ENCODE results near the gene SECISBP2L. TPM values are rescaled to one million over a fixed set of nuclear protein-coding genes. Genes with fewer than 3 reads are reported as not detected.

The SECISBP2L gene
- total RNA-seq, 2 experiments from 2014 or later: 18.5 to 19.6 TPM

DNA sequence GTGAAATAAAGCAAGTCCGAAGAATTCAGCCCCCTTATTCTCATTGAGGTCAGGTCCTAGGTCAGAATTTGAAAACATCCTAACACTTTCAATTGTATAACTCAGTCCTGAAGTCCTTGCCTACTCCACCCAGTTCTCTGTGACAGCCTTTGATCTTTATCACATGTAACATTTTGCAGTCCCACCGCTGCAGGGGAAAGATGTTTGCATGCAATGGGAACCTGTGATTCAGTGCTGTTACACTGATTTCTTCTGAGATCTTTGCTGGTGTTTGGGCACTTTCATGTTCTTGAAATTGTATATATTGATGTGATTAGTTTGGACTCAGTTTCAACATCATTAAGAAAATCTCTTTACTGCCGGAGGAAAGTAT lies 18.0 kb upstream of the SECISBP2L start:
- Mint-ChIP-seq H3K27me3 (no peaks in the 10 kb centered on the region), H3K36me3 (no peaks in the 10 kb centered on the region), H3K9me3 (no peaks in the 10 kb centered on the region), H3K4me3 (no peak overlapping the region), H3K27ac (no peak overlapping the region), H3K4me1 (peaks cover 8% of the 10 kb centered on the region)
- no peak for DNase-seq

GRCh38 chr15:49063402-49064280 lies 17.4 kb upstream of the SECISBP2L start:
- Mint-ChIP-seq H3K27ac (no peak overlapping the region), H3K9me3 (no peaks in the 10 kb centered on the region)

GRCh38 chr15:49062900-49063299 lies 16.7 kb upstream of the SECISBP2L start:
- Mint-ChIP-seq H3K27me3 (no peaks in the 10 kb centered on the region), H3K4me1 (peaks cover 8% of the 10 kb centered on the region), H3K4me3 (no peak overlapping the region), H3K27ac (no peak overlapping the region), H3K36me3 (no peaks in the 10 kb centered on the region), H3K9me3 (no peaks in the 10 kb centered on the region)
- no peak for DNase-seq

More at GRCh38 chr15:49063402-49064280, 17.4 kb upstream of the SECISBP2L start:
- Mint-ChIP-seq H3K4me1 (peaks cover 8% of the 10 kb centered on the region), H3K36me3 (no peaks in the 10 kb centered on the region), H3K27me3 (no peaks in the 10 kb centered on the region), H3K4me3 (no peak overlapping the region)
- no peak for DNase-seq

- no peak overlapping the region for H3K4me3 Mint-ChIP-seq
- no peaks in the 10 kb centered on the region for H3K27me3 Mint-ChIP-seq
- no peak overlapping the region for H3K27ac Mint-ChIP-seq
- H3K4me1 Mint-ChIP-seq: peaks cover 8% of the 10 kb centered on the region
- no peaks in the 10 kb centered on the region for H3K9me3 Mint-ChIP-seq
- no peak for DNase-seq
- H3K36me3 Mint-ChIP-seq: no peaks in the 10 kb centered on the region
Measured at GRCh38 chr15:49060710-49061495, 14.7 kb upstream of the SECISBP2L start.

DNA sequence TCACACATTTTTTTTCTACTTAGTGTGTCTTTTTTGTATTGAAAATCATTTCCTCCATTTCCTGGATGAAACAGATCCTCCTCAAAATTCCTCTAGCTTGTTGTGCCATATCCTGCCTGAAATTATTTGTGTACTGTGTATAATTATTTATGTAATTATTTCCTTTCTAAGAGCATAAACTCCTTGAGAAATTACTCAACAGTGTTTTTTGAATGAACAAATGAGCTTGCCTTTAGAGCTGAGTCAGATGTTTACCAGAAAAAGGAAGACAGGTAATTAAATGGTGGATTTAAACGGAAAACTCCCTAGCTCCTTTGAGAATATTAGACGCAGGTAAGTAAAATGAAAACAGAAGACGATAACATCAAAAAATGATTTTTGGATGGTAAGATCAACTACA lies 13.2 kb upstream of the SECISBP2L start:
- no peak overlapping the region for H3K4me3 Mint-ChIP-seq
- no peak for DNase-seq
- H3K36me3 Mint-ChIP-seq: no peaks in the 10 kb centered on the region
- H3K27ac Mint-ChIP-seq: no peak overlapping the region
- H3K9me3 Mint-ChIP-seq: no peaks in the 10 kb centered on the region
- peaks cover 8% of the 10 kb centered on the region for H3K4me1 Mint-ChIP-seq
- no peaks in the 10 kb centered on the region for H3K27me3 Mint-ChIP-seq

DNA sequence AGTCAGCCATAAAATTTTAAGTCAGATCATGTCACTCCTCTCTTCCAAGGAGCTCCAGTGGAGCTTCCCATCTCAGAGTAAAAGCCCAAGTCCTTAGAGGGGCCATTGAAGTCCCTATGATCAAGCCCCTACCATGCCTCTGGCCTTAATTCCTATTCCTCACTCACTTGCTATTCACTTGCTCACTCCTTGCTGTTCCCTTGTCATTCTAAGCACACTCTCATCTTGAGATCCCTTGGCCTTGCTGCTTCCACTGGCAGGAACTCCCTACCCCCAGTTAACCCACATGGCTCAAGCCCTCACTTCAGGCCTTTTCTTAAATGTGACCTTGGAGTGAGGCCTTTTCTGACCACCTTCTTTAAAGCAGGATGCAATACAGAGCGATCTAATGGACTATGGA lies 12.3 kb upstream of the SECISBP2L start:
- H3K27me3 Mint-ChIP-seq: no peaks in the 10 kb centered on the region
- H3K4me1 Mint-ChIP-seq: peaks cover 8% of the 10 kb centered on the region
- H3K9me3 Mint-ChIP-seq: no peaks in the 10 kb centered on the region
- H3K27ac Mint-ChIP-seq: no peak overlapping the region
- no peak for DNase-seq
- H3K36me3 Mint-ChIP-seq: no peaks in the 10 kb centered on the region
- no peak overlapping the region for H3K4me3 Mint-ChIP-seq

DNA sequence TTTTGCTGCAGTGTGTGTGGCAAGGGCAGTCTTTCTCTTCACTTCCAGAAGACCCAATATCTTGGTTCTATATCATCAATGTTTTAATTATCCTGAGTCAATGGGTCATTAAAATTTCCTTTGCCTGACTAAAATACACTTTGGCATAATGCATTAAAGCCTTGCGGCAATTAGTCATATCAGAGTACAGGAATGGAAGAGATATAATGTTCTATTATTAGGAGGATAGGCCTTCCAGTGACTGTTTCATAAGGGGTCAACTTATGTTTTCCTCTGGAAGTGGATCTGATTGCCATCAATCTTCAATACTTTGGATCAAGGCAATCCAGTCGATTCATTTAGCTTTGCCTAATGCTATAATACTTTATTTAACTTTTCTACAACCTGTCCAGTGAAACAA lies 9.4 kb upstream of the SECISBP2L start:
- no peak overlapping the region for H3K27ac Mint-ChIP-seq
- H3K4me3 Mint-ChIP-seq: no peak overlapping the region
- H3K36me3 Mint-ChIP-seq: no peaks in the 10 kb centered on the region
- peaks cover 3% of the 10 kb centered on the region for H3K4me1 Mint-ChIP-seq
- no peak for DNase-seq
- no peaks in the 10 kb centered on the region for H3K27me3 Mint-ChIP-seq
- H3K9me3 Mint-ChIP-seq: no peaks in the 10 kb centered on the region

- H3K36me3 Mint-ChIP-seq: no peaks in the 10 kb centered on the region
- no peaks in the 10 kb centered on the region for H3K4me1 Mint-ChIP-seq
Measured at GRCh38 chr15:49052662-49053061, 6.4 kb upstream of the SECISBP2L start.

DNA sequence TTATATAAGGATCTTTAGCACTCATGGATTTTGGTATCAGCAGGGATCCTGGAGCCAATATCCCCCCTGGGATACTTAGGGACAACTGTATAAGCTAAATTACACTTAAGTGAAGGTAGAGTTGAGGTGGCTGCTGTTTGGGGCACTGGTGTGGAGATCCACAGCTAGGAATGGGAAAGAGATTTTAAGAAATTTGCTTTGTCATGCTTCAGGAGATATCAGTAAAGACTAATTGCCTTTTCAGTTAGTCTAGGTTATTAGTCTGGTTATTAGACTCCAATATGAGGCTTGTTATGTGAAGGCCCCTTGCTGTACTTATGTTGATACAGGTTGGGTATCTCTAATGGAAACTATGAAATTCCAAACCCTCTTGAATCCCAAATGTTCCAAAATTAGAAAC lies 1.2 kb upstream of the SECISBP2L start:
- no peak for DNase-seq
- no peaks in the 10 kb centered on the region for H3K9me3 Mint-ChIP-seq
- H3K36me3 Mint-ChIP-seq: no peaks in the 10 kb centered on the region
- no peaks in the 10 kb centered on the region for H3K27me3 Mint-ChIP-seq
- H3K4me1 Mint-ChIP-seq: peaks cover 14% of the 10 kb centered on the region
- H3K4me3 Mint-ChIP-seq: no peak overlapping the region
- peak overlapping the region; percentile 10 for H3K27ac Mint-ChIP-seq

More at GRCh38 chr15:49052662-49053061, 6.4 kb upstream of the SECISBP2L start:
- DNase-seq: no peak
- H3K27me3 Mint-ChIP-seq: no peaks in the 10 kb centered on the region
- H3K9me3 Mint-ChIP-seq: no peaks in the 10 kb centered on the region
- no peak overlapping the region for H3K4me3 Mint-ChIP-seq
- H3K27ac Mint-ChIP-seq: no peak overlapping the region

DNA sequence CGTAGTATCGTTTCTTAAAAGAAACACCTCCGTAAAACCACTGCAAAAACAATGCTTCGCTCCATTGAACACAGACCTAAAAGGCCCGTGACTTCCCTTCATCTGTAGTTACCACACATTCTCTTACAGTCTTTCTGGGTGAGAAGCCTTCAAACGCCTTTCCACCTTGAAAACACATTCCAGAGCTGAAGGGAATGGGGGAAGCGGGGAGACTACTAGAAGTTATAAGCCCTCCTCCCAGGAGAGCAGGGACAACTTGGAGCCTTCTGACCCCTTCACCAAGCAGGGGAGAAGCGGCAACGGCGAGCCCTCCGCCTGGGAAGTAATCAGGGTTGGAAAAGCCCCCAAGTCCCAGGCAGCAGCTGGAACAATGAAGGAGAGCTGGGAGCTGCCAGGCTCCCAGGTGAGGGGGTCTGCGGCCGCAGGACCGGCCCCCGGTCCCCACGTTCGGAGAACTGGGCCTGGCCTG lies 461 bp downstream of the SECISBP2L start:
- no peaks in the 10 kb centered on the region for H3K36me3 Mint-ChIP-seq
- peaks cover 27% of the 10 kb centered on the region for H3K4me1 Mint-ChIP-seq
- H3K27me3 Mint-ChIP-seq: no peaks in the 10 kb centered on the region
- DNase-seq: no peak
- peak overlapping the region; percentile 94 for H3K4me3 Mint-ChIP-seq
- H3K9me3 Mint-ChIP-seq: no peaks in the 10 kb centered on the region
- peak overlapping the region; percentile 85 for H3K27ac Mint-ChIP-seq

GRCh38 chr15:49044766-49045606 lies 1.3 kb downstream of the SECISBP2L start:
- Mint-ChIP-seq H3K27me3 (no peaks in the 10 kb centered on the region), H3K36me3 (no peaks in the 10 kb centered on the region), H3K27ac (peak overlapping the region; percentile 85), H3K4me3 (peak overlapping the region; percentile 94), H3K4me1 (peaks cover 29% of the 10 kb centered on the region), H3K9me3 (no peaks in the 10 kb centered on the region)
- no peak for DNase-seq

DNA sequence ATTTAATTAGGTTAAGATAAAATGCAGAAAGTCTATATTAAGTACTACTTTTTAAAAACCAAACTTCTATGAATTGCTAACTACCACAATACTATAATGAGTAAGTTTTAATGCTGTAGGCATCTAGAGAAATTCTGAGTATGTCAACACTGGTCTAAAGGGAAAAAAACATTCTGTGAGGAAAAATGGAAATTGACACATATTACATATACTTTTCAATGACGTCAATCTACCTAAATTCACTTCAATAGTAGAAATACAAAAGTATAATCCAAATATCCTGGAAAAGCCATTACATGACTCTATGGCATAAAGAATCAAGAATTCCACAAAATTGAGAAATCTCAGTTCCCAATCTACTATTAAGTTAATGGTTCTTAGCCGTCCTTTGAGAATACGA lies 2.2 kb downstream of the SECISBP2L start:
- no peak for DNase-seq
- H3K4me3 Mint-ChIP-seq: peak overlapping the region; percentile 94
- peaks cover 36% of the 10 kb centered on the region for H3K4me1 Mint-ChIP-seq
- H3K27ac Mint-ChIP-seq: no peak overlapping the region
- no peaks in the 10 kb centered on the region for H3K9me3 Mint-ChIP-seq
- no peaks in the 10 kb centered on the region for H3K27me3 Mint-ChIP-seq
- H3K36me3 Mint-ChIP-seq: no peaks in the 10 kb centered on the region

DNA sequence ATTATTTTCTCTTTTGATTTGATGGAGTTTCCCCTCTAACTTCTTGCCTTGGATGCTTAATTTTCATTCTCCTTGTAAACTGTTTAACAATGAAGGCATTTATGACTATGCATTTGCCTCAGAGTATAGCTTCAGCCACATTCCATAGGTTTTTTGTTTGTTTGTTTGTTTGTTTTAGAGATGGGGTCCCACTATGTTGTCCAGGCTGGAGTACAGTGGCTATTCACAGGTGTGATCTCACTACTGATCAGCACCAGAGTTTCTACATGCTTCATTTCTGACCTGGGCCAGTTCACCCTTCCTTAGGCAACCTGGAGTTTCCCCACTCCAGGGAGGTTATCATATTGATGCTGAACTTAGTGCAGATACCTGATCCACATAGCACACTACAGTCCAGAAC lies 4.1 kb downstream of the SECISBP2L start:
- Mint-ChIP-seq H3K27ac (no peak overlapping the region), H3K4me1 (peaks cover 45% of the 10 kb centered on the region), H3K4me3 (no peak overlapping the region), H3K27me3 (no peaks in the 10 kb centered on the region), H3K36me3 (no peaks in the 10 kb centered on the region), H3K9me3 (no peaks in the 10 kb centered on the region)
- no peak for DNase-seq

DNA sequence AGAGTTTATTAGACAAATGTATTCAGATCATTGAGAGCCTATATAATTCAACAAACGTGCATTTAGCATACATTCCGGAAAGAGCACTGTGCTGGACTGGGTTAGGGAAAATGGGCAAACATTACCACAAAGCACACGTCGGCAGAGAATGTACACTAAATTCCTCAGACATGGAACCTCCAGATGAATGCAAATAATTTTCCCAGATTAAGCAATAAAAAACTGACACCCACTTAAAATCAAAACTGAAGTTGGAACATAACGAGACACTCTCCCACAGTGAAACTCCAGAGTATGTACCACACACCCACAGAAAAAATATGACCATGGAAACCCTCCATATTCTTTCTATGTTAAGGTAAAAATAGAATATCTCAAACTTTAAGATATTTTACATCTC lies 4.8 kb downstream of the SECISBP2L start:
- Mint-ChIP-seq H3K9me3 (no peaks in the 10 kb centered on the region), H3K4me1 (peaks cover 39% of the 10 kb centered on the region), H3K27me3 (no peaks in the 10 kb centered on the region), H3K4me3 (no peak overlapping the region), H3K27ac (no peak overlapping the region), H3K36me3 (no peaks in the 10 kb centered on the region)
- no peak for DNase-seq

DNA sequence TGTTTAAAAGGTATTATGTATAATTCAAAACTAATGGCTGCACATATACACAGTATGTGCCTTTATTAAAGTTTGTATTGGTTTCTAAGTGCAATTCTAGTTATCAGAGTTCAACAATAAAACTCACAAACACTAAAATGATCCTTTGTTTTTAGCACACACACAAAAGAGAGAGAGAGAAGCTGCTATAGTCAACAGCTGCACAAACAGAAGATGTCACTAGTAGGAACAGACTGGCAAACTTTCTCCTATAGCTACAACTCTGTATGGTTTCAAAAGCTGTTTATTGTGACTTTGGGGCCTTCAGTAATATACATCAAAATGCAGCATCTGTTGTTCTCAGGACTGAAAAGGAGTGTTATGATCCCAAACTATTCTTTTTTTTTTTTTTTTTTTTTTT lies 6.1 kb downstream of the SECISBP2L start:
- no peaks in the 10 kb centered on the region for H3K36me3 Mint-ChIP-seq
- no peaks in the 10 kb centered on the region for H3K27me3 Mint-ChIP-seq
- no peak overlapping the region for H3K4me3 Mint-ChIP-seq
- H3K4me1 Mint-ChIP-seq: peaks cover 36% of the 10 kb centered on the region
- DNase-seq: no peak
- no peaks in the 10 kb centered on the region for H3K9me3 Mint-ChIP-seq
- no peak overlapping the region for H3K27ac Mint-ChIP-seq
